ENCODE results near the gene SCP2. TPM values are rescaled to one million over a fixed set of nuclear protein-coding genes. Genes with fewer than 3 reads are reported as not detected.

The SCP2 gene
- total RNA-seq, 2 experiments from 2014 or later: 91.0 to 99.9 TPM

- H3K4me1 Mint-ChIP-seq: no peaks in the 10 kb centered on the region
- CTCF ChIA-PET: no interaction called here
- no peaks in the 10 kb centered on the region for H3K9me3 Mint-ChIP-seq
- H3K36me3 Mint-ChIP-seq (ENCODE audit: low read depth): no peaks in the 10 kb centered on the region
- no peak for DNase-seq
- no peak overlapping the region for H3K4me3 Mint-ChIP-seq
- POLR2A ChIA-PET: no interaction called here
- no peak overlapping the region for H3K27ac Mint-ChIP-seq
- no peaks in the 10 kb centered on the region for H3K27me3 Mint-ChIP-seq
Observed at GRCh38 chr1:53080769-53081168, 153.7 kb downstream of the SCP2 start.

- DNase-seq: no peak
- ChIA-PET POLR2A (no interaction called here), CTCF (no interaction called here)
- Mint-ChIP-seq H3K27ac (no peak overlapping the region), H3K36me3 (ENCODE audit: low read depth) (no peaks in the 10 kb centered on the region), H3K27me3 (no peaks in the 10 kb centered on the region), H3K4me3 (no peak overlapping the region), H3K4me1 (no peaks in the 10 kb centered on the region), H3K9me3 (no peaks in the 10 kb centered on the region)
Observed at GRCh38 chr1:53081384-53082066, 154.4 kb downstream of the SCP2 start.

- Mint-ChIP-seq H3K36me3 (ENCODE audit: low read depth) (no peaks in the 10 kb centered on the region), H3K27me3 (no peaks in the 10 kb centered on the region), H3K4me3 (no peak overlapping the region), H3K4me1 (no peaks in the 10 kb centered on the region), H3K27ac (no peak overlapping the region), H3K9me3 (no peaks in the 10 kb centered on the region)
- POLR2A ChIA-PET: no interaction called here
- CTCF ChIA-PET: no interaction called here
- no peak for DNase-seq
Observed at GRCh38 chr1:53082826-53083455, 155.9 kb downstream of the SCP2 start.

- Mint-ChIP-seq H3K9me3 (no peaks in the 10 kb centered on the region), H3K27ac (no peak overlapping the region), H3K36me3 (ENCODE audit: low read depth) (no peaks in the 10 kb centered on the region), H3K27me3 (no peaks in the 10 kb centered on the region), H3K4me3 (no peak overlapping the region), H3K4me1 (no peaks in the 10 kb centered on the region)
- ChIA-PET POLR2A (no interaction called here), CTCF (no interaction called here)
- DNase-seq: no peak
Observed at GRCh38 chr1:53083636-53084588, 156.8 kb downstream of the SCP2 start.

GRCh38 chr1:53084589-53084971, 157.5 kb downstream of the SCP2 start:
- POLR2A ChIA-PET: no interaction called here
- no peaks in the 10 kb centered on the region for H3K4me1 Mint-ChIP-seq

GRCh38 chr1:53085405-53085804, 158.3 kb downstream of the SCP2 start:
- ChIA-PET CTCF (no interaction called here), POLR2A (no interaction called here)
- Mint-ChIP-seq H3K36me3 (ENCODE audit: low read depth) (no peaks in the 10 kb centered on the region), H3K4me1 (no peaks in the 10 kb centered on the region), H3K27me3 (no peaks in the 10 kb centered on the region), H3K4me3 (no peak overlapping the region), H3K27ac (no peak overlapping the region), H3K9me3 (no peaks in the 10 kb centered on the region)
- DNase-seq: no peak

More at GRCh38 chr1:53084589-53084971, 157.5 kb downstream of the SCP2 start:
- no peak for DNase-seq
- Mint-ChIP-seq H3K4me3 (no peak overlapping the region), H3K36me3 (ENCODE audit: low read depth) (no peaks in the 10 kb centered on the region), H3K9me3 (no peaks in the 10 kb centered on the region), H3K27me3 (no peaks in the 10 kb centered on the region), H3K27ac (no peak overlapping the region)
- CTCF ChIA-PET: no interaction called here

GRCh38 chr1:53086491-53087070, 159.5 kb downstream of the SCP2 start:
- ChIA-PET POLR2A (no interaction called here), CTCF (no interaction called here)
- H3K9me3 Mint-ChIP-seq: no peaks in the 10 kb centered on the region
- no peak for DNase-seq
- H3K27ac Mint-ChIP-seq: no peak overlapping the region
- H3K27me3 Mint-ChIP-seq: no peaks in the 10 kb centered on the region
- H3K36me3 Mint-ChIP-seq (ENCODE audit: low read depth): no peaks in the 10 kb centered on the region
- no peaks in the 10 kb centered on the region for H3K4me1 Mint-ChIP-seq
- H3K4me3 Mint-ChIP-seq: no peak overlapping the region

- H3K27me3 Mint-ChIP-seq: no peaks in the 10 kb centered on the region
- no peaks in the 10 kb centered on the region for H3K4me1 Mint-ChIP-seq
- H3K36me3 Mint-ChIP-seq (ENCODE audit: low read depth): no peaks in the 10 kb centered on the region
- H3K27ac Mint-ChIP-seq: no peak overlapping the region
- no peak overlapping the region for H3K4me3 Mint-ChIP-seq
- CTCF ChIA-PET: no interaction called here
- POLR2A ChIA-PET: no interaction called here
- H3K9me3 Mint-ChIP-seq: no peaks in the 10 kb centered on the region
- no peak for DNase-seq
Observed at GRCh38 chr1:53087332-53088285, 160.5 kb downstream of the SCP2 start.

- no peaks in the 10 kb centered on the region for H3K9me3 Mint-ChIP-seq
- POLR2A ChIA-PET: no interaction called here
- no peaks in the 10 kb centered on the region for H3K27me3 Mint-ChIP-seq
- no peak overlapping the region for H3K27ac Mint-ChIP-seq
- no peak overlapping the region for H3K4me3 Mint-ChIP-seq
- H3K36me3 Mint-ChIP-seq (ENCODE audit: low read depth): no peaks in the 10 kb centered on the region
- CTCF ChIA-PET: no interaction called here
- DNase-seq: no peak
- H3K4me1 Mint-ChIP-seq: no peaks in the 10 kb centered on the region
Observed at GRCh38 chr1:53088616-53089300, 161.7 kb downstream of the SCP2 start.

- H3K27me3 Mint-ChIP-seq: no peaks in the 10 kb centered on the region
- ChIA-PET CTCF (no interaction called here), POLR2A (no interaction called here)
- no peaks in the 10 kb centered on the region for H3K9me3 Mint-ChIP-seq
- H3K4me3 Mint-ChIP-seq: no peak overlapping the region
- DNase-seq: no peak
- no peak overlapping the region for H3K27ac Mint-ChIP-seq
- no peaks in the 10 kb centered on the region for H3K36me3 Mint-ChIP-seq (ENCODE audit: low read depth)
- H3K4me1 Mint-ChIP-seq: no peaks in the 10 kb centered on the region
Observed at GRCh38 chr1:53089478-53090226, 162.6 kb downstream of the SCP2 start.

- no peak for DNase-seq
- Mint-ChIP-seq H3K4me1 (no peaks in the 10 kb centered on the region), H3K27ac (no peak overlapping the region), H3K27me3 (no peaks in the 10 kb centered on the region), H3K9me3 (no peaks in the 10 kb centered on the region), H3K4me3 (no peak overlapping the region), H3K36me3 (ENCODE audit: low read depth) (no peaks in the 10 kb centered on the region)
- POLR2A ChIA-PET: no interaction called here
- CTCF ChIA-PET: no interaction called here
Observed at GRCh38 chr1:53090227-53091147, 163.4 kb downstream of the SCP2 start.

All from activated CD4-positive, alpha-beta memory T cell treated with anti-CD3 and anti-CD28 coated beads, Interleukin-2, amount 10 ng/mL, durations not matched to agents 7 days and 5 days (primary cell).